H9 (cell line): ENCODE results near the gene ARHGAP15. TPM values are rescaled to one million over a fixed set of nuclear protein-coding genes. Genes with fewer than 3 reads are reported as not detected.

Source experiments
- DNase-seq: peaks from one replicate; pipeline ENCODE4 v3.0.0-alpha.2; 2017
- H2AFZ ChIP-seq: one replicate; pipeline ENCODE4 v1.6.1; 2013; ENCODE audit warnings: mild to moderate bottlenecking, low read length, control low read depth, moderate library complexity
- H2AK5ac ChIP-seq: 2 replicates; pipeline ENCODE4 v1.6.1; 2013; ENCODE audit warnings: low read length, control low read depth, mixed read lengths; ENCODE audit not compliant: insufficient read length
- H2BK120ac ChIP-seq: one replicate; pipeline ENCODE4 v1.6.1; 2013; ENCODE audit warnings: low read depth, mild to moderate bottlenecking, low read length, control low read depth, inconsistent platforms; ENCODE audit not compliant: poor library complexity, severe bottlenecking
- H2BK12ac ChIP-seq: 2 replicates; pipeline ENCODE4 v1.6.1; 2013; ENCODE audit warnings: low read length, control low read depth, mixed read lengths, low read depth; ENCODE audit not compliant: insufficient read length
- H2BK15ac ChIP-seq: 2 replicates; pipeline ENCODE4 v1.6.1; 2013; ENCODE audit warnings: low read depth, low read length, control low read depth
- H2BK20ac ChIP-seq: one replicate; pipeline ENCODE4 v1.6.1; 2013; ENCODE audit warnings: low read depth, mild to moderate bottlenecking, low read length, control low read depth, inconsistent platforms; ENCODE audit not compliant: poor library complexity, severe bottlenecking
- H2BK5ac ChIP-seq: 2 replicates; pipeline ENCODE4 v1.6.1; 2013; ENCODE audit warnings: low read length, control low read depth, mixed read lengths; ENCODE audit not compliant: insufficient read length
- H3K14ac ChIP-seq: 2 replicates; pipeline ENCODE4 v1.6.1; 2013; ENCODE audit warnings: low read length, control low read depth; ENCODE audit not compliant: insufficient read depth
- H3K18ac ChIP-seq: 2 replicates; pipeline ENCODE4 v1.6.1; 2013; ENCODE audit warnings: low read depth, mild to moderate bottlenecking, mixed read lengths, low read length, control low read depth; ENCODE audit not compliant: insufficient read length
- H3K23ac ChIP-seq: 2 replicates; pipeline ENCODE4 v1.6.1; 2013; ENCODE audit warnings: low read length, control low read depth, mixed read lengths, low read depth; ENCODE audit not compliant: insufficient read length
- H3K23me2 ChIP-seq: 2 replicates; pipeline ENCODE4 v1.6.1; 2013; ENCODE audit warnings: low read depth, mild to moderate bottlenecking, mixed read lengths, low read length, control low read depth; ENCODE audit not compliant: insufficient read length, poor library complexity, severe bottlenecking
- H3K27ac ChIP-seq: 2 replicates; pipeline ENCODE4 v1.5.1; 2013; ENCODE audit warnings: low read length, control low read depth, mixed read lengths, low read depth; ENCODE audit not compliant: insufficient read length
- H3K27me3 ChIP-seq: 2 replicates; pipeline ENCODE4 v1.6.1; 2013; ENCODE audit warnings: low read length, control low read depth, inconsistent platforms; ENCODE audit not compliant: insufficient read depth
- H3K4ac ChIP-seq: 2 replicates; pipeline ENCODE4 v1.6.1; 2013; ENCODE audit warnings: low read depth, mild to moderate bottlenecking, control low read depth, inconsistent platforms, low read length, moderate library complexity
- H3K4me1 ChIP-seq: 2 replicates; pipeline ENCODE4 v1.6.1; 2013; ENCODE audit warnings: low read length, control low read depth, inconsistent platforms; ENCODE audit not compliant: insufficient read depth
- H3K4me2 ChIP-seq: 2 replicates; pipeline ENCODE4 v1.6.1; 2013; ENCODE audit warnings: low read length, control low read depth, mixed read lengths; ENCODE audit not compliant: insufficient read length, insufficient read depth
- H3K56ac ChIP-seq: 2 replicates; pipeline ENCODE4 v1.6.1; 2013; ENCODE audit warnings: low read depth, mild to moderate bottlenecking, mixed read lengths, low read length, control low read depth; ENCODE audit not compliant: insufficient read length
- H3K79me1 ChIP-seq: 2 replicates; pipeline ENCODE4 v1.6.1; 2013; ENCODE audit warnings: low read depth, mild to moderate bottlenecking, moderate library complexity, low read length, control low read depth, inconsistent platforms; ENCODE audit not compliant: insufficient read depth, poor library complexity, severe bottlenecking
- H3K79me2 ChIP-seq: 2 replicates; pipeline ENCODE4 v1.6.1; 2013; ENCODE audit warnings: low read length, control low read depth, inconsistent platforms; ENCODE audit not compliant: insufficient read depth
- H3K9ac ChIP-seq: 2 replicates; pipeline ENCODE4 v1.6.1; 2013; ENCODE audit warnings: low read length, control low read depth, mixed read lengths; ENCODE audit not compliant: insufficient read length; ENCODE audit errors: extremely low read depth
- H3K9me3 ChIP-seq: one replicate; pipeline ENCODE4 v1.6.1; 2013; ENCODE audit warnings: low read depth, low read length, inconsistent platforms; ENCODE audit not compliant: control insufficient read depth
- H3T11ph ChIP-seq: one replicate; pipeline ENCODE4 v1.6.1; 2013; ENCODE audit warnings: mild to moderate bottlenecking, low read length, control low read depth, inconsistent platforms
- H4K20me1 ChIP-seq: one replicate; pipeline ENCODE4 v1.6.1; 2013; ENCODE audit not compliant: control insufficient read depth, insufficient read length, insufficient read depth
- H4K5ac ChIP-seq: 2 replicates; pipeline ENCODE4 v1.6.1; 2013; ENCODE audit warnings: low read depth, mild to moderate bottlenecking, mixed read lengths, low read length, control low read depth; ENCODE audit not compliant: insufficient read length
- H4K8ac ChIP-seq: replicated peaks from 2 replicates; pipeline ENCODE4 v1.6.1; 2013; ENCODE audit warnings: low read length, control low read depth, mixed read lengths, low read depth; ENCODE audit not compliant: insufficient read length
- H4K91ac ChIP-seq: 2 replicates; pipeline ENCODE4 v1.6.1; 2013; ENCODE audit warnings: low read depth, mild to moderate bottlenecking, moderate library complexity, mixed read lengths, low read length, control low read depth; ENCODE audit not compliant: insufficient read length
- H3K27ac Mint-ChIP-seq, 3 experiments: 2 replicates in 2 of 3; 3 replicates in 1 of 3; pipeline ENCODE4 v1.8.0; 2020 to 2021; ENCODE audit warnings: mixed read lengths in 3 of 3, mild to moderate bottlenecking in 1 of 3, moderate library complexity in 1 of 3
- H3K27me3 Mint-ChIP-seq: 2 replicates; pipeline ENCODE4 v1.8.0; 2021; ENCODE audit warnings: low read depth, mild to moderate bottlenecking, moderate library complexity, mixed read lengths
- H3K36me3 Mint-ChIP-seq, 3 experiments: 2 replicates in 2 of 3; 3 replicates in 1 of 3; pipeline ENCODE4 v1.8.0; 2020 to 2021; ENCODE audit warnings: low read depth in 3 of 3, mixed read lengths in 3 of 3; ENCODE audit not compliant: insufficient read depth in 1 of 3
- H3K4me1 Mint-ChIP-seq, 2 experiments: 2 replicates each; pipeline ENCODE4 v1.8.0; 2020; ENCODE audit warnings: mixed read lengths in 2 of 2
- H3K4me3 Mint-ChIP-seq, 2 experiments: 2 replicates in 1 of 2; 3 replicates in 1 of 2; pipeline ENCODE4 v1.8.0; 2020 to 2021; ENCODE audit warnings: mild to moderate bottlenecking in 2 of 2, mixed read lengths in 2 of 2, moderate library complexity in 1 of 2
- H3K9me3 Mint-ChIP-seq, 2 experiments: 2 replicates in 1 of 2; 3 replicates in 1 of 2; pipeline ENCODE4 v1.8.0; 2020; ENCODE audit warnings: mild to moderate bottlenecking in 2 of 2, mixed read lengths in 2 of 2, moderate library complexity in 1 of 2
- WGBS: extraction: QIAGEN DNeasy Blood & Tissue Kit; methylation state at CpG from one replicate; pipeline ENCODE4 v1.1.7; 2013; ENCODE audit warnings: missing lambda C conversion rate, low lambda C conversion rate, mixed read lengths; ENCODE audit not compliant: insufficient read length; ENCODE audit errors: extremely low coverage; 5-methylcytosine and 5-hydroxymethylcytosine counted together
- total RNA-seq: library from RNA; stranded (reverse); gene quantifications from 2 replicates; pipeline ENCODE4 v1.2.1, GENCODE V29; 2021
- TF ChIP-seq, protein P1 (sequence below): fragments of 200-600 bp; sonication (generic); conservative IDR thresholded peaks from 3 replicates; pipeline ENCODE4 v1.8.0; 2021; ENCODE audit warnings: antibody characterized with exemption, mild to moderate bottlenecking

The ARHGAP15 gene
- total RNA-seq, 1 experiment from 2014 or later, result not detected

DNA sequence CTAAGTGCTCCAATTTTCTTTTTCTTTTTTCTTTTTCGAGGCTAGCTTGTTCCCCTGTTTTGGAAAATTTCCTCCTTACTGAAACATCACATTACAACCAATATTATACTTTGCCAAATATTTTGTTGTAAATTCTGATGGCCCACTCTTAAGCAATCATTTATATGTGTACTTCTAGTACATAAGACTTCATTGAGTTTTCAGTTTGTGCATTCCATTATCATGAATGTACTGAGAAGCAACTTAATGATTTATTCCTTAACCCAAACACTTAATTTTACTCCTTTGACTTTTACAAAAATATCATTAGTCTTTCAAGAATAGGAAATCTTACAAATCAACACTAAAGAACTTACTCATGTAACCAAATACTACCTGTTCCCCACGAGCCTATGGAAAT lies 242.4 kb downstream of the ARHGAP15 start:
- no peaks in the 10 kb centered on the region for H3K79me1 ChIP-seq
- H3K36me3 Mint-ChIP-seq, result no peaks in the 10 kb centered on the region
- H3K18ac ChIP-seq, result no peak overlapping the region
- H3K14ac ChIP-seq, result no peak overlapping the region
- no peak overlapping the region for H3K27ac ChIP-seq
- H2BK5ac ChIP-seq, result no peak overlapping the region
- H3K4me1 Mint-ChIP-seq, result no peaks in the 10 kb centered on the region
- H4K91ac ChIP-seq, result no peak overlapping the region
- H2BK120ac ChIP-seq, result no peak overlapping the region
- H3K56ac ChIP-seq, result no peak overlapping the region
- H3K79me2 ChIP-seq, result no peaks in the 10 kb centered on the region
- no peak overlapping the region for H3K27ac Mint-ChIP-seq
- no peak overlapping the region for H2BK15ac ChIP-seq
- no peak overlapping the region for H2BK20ac ChIP-seq
- no peak overlapping the region for H3K9ac ChIP-seq
- TF ChIP-seq, protein P1, sequence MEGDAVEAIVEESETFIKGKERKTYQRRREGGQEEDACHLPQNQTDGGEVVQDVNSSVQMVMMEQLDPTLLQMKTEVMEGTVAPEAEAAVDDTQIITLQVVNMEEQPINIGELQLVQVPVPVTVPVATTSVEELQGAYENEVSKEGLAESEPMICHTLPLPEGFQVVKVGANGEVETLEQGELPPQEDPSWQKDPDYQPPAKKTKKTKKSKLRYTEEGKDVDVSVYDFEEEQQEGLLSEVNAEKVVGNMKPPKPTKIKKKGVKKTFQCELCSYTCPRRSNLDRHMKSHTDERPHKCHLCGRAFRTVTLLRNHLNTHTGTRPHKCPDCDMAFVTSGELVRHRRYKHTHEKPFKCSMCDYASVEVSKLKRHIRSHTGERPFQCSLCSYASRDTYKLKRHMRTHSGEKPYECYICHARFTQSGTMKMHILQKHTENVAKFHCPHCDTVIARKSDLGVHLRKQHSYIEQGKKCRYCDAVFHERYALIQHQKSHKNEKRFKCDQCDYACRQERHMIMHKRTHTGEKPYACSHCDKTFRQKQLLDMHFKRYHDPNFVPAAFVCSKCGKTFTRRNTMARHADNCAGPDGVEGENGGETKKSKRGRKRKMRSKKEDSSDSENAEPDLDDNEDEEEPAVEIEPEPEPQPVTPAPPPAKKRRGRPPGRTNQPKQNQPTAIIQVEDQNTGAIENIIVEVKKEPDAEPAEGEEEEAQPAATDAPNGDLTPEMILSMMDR, result no peak
- H3K4me2 ChIP-seq, result no peak overlapping the region
- H3K4me1 ChIP-seq, result no peaks in the 10 kb centered on the region
- no peak overlapping the region for H2BK12ac ChIP-seq
- no peak overlapping the region for H4K8ac ChIP-seq
- no peak overlapping the region for H3K4me3 Mint-ChIP-seq
- no peak overlapping the region for H4K5ac ChIP-seq
- no peaks in the 10 kb centered on the region for H3K9me3 ChIP-seq
- no CpG with 5 or more reads among the region's 2 CpGs for WGBS
- no peaks in the 10 kb centered on the region for H3K23me2 ChIP-seq
- H3K4ac ChIP-seq, result no peak overlapping the region
- H3K27me3 ChIP-seq, result no peaks in the 10 kb centered on the region
- H3K27me3 Mint-ChIP-seq, result no peaks in the 10 kb centered on the region
- no peak for DNase-seq
- no peak overlapping the region for H3K23ac ChIP-seq
- H2AK5ac ChIP-seq, result no peak overlapping the region
- H3T11ph ChIP-seq, result no peak overlapping the region
- H4K20me1 ChIP-seq, result no peaks in the 10 kb centered on the region
- H2AFZ ChIP-seq, result no peak overlapping the region
- H3K9me3 Mint-ChIP-seq, result no peaks in the 10 kb centered on the region
